ENCODE data around the gene CPEB3.
"Not testable (repeated sequence)": the region's sequence is repeated elsewhere in the genome, so short reads cannot be mapped to it uniquely, and the experiment has no call there.

Gene CPEB3

DNA sequence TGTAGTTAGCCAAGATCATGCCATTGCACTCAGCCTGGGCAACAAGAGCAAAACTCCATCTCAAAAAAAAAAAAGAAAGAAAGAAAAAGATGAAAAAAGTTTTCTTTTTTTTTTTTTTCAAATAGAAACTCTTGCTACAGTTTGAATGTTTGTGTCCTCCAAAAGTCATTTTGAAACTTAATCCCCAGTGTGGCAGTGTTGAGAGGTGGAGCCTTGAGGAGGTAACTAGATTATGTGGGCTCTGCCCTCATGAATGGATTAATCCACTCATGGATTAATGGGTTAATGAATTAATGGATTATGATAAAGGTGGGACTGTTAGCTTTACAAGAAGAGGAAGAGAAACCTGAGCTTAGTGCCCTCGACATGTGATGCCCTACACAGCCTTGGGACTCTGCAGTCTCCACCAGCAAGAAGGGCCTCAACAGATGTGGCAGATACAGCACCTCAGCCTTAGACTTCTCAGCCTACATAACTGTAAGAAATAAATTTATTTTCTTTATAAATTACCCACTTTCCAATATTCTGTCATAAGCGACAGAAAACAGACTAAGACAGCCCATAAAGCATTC, 25.1 kb downstream of the CPEB3 start:
- DNase-seq = no peak

DNA sequence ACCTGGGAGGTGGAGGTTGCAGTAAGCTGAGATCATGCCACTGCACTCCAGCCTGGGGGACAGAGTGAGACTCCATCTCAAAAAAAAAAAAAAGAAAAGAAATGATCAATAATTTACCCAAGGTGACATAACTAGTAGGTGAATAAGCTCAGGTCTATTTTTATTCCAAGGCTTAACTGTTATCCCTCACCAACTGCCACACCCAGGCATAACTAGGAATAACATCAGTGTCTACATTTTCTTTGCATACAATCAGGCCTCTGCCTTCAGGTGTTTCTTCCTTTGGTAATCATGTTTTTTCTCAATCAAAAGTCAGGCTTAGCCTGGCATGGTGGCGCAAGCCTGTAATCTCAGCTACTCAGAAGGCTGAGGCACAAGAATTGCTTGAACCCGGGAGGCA, 26.6 kb downstream of the CPEB3 start:
- no peak for DNase-seq

DNA sequence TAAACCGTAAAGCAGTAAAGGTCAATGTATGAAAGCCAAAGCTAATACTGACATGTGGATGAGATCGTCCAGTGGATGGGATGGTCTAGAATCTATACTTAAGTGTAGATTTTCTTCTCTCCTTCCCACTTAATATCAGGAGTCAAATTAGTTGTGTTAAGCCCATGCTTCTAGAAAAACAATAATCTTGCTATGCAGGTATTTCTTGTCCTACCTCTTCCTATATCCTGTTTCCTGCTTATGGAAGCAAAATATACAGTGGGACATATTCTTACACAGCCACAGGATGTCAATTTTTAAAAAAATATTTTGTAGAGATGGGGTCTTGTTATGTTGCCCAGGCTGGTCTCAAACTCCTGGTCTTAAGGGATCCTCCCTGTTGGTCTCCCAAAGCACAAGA, 27.5 kb downstream of the CPEB3 start:
- no peak for DNase-seq

DNA sequence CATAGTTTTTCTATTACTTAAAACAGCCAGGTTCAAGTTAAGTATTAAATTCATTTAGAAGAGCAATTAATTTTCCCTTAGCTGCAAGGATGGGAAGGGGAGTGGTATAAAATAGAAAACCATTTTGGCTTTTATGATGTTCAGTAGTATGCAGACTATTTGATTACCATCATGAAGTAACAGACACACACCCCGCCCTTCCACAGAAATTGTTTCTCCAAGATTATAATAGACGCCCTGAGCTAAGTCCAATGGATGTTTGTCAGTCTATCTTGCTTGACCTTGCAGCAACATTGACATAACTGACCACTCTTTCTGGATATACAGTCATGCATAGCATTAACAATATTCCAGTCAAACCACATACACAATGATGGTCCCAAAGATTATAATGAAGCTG, 42.3 kb downstream of the CPEB3 start:
- DNase-seq = no peak

DNA sequence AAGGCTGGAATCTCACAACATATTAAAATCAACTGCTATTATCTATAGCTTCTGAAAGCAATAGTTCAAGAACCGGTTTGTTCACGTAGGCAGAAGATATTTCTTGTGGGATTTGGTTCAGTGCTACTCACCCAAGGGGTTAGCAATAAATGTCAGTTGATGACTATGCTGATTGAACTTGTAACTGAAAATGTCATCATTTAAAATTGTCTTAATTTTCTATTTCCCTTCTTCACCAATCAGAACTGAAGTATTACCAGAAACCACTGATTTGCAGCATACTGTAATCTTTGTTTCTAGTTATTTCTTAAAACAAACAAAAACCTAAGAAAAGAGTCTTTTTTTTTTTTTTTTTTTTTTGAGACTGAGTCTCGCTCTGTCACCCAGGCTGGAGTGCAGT, 46.1 kb downstream of the CPEB3 start:
- DNase-seq = no peak

DNA sequence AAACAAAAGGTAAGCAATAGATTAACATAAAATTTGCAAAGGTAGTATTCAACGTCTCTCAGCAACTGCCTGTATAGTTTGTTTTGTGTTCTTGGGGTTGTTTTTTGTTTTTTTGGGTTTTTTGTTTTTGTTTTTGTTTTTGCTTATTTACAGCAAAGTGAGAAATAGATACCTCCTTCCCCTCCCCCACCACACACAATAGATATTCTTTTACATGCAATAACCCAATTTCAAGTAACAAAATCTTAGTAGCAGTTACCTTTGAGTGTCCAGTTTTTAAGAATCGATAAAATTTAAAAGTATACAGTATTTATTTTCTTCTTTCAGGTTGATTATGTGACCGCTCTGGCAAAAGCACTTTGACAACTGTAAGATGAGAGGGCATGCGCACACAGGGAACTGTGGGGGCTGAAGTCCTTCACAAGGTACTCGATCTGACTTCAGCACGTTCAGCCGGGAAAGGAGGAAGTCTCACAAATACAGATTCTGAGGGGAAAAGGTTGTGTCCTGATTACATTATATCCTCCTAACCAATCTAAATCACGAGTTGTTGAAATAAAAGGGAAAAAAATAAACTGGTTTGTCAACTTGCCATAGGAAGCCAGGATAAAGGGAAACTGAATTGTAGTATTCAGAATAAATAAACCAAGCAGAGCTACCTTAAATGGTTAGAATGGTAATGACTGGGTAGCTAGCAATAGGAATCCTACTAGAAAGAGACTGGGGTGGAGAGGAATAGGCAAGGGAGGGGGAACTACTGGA, 47.8 kb downstream of the CPEB3 start:
- DNase-seq = peak; percentile 53 to 65

DNA sequence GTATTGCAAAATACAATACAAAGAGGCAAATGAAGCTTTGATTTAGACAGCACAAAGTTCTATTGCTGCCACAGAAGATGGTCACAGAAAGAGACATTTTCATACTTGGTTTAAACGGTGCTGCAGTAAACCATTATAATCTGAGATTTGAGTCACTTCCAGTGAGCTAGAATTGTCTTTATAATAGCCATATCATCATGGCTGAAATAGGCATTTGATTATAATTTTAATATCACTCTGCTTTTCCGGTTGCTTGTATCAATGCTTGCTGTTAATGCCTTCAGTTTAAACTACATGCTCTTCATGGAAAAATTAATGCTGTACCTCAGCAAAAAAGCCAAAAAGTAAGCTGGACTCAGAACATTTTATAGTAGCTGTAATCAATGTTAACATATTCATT, 48.5 kb downstream of the CPEB3 start:
- DNase-seq = no peak

DNA sequence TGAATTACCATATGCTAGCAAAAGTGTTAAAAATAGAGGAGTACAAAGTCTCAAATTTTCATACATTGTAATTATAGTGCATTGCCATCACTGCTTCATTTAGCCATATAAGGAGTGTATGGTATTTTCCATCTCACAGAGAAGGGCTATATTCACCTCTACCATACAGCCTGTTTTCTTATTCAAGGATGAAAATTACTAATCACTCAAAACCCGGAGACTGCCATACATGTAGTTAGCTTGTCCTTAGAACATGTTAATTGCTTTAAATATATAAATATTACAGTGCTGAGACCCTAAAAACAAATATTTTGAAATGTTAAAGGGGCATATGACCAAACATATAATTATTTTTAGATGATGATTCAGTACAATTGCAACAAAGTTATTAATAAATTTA, 49.4 kb downstream of the CPEB3 start:
- no peak for DNase-seq

DNA sequence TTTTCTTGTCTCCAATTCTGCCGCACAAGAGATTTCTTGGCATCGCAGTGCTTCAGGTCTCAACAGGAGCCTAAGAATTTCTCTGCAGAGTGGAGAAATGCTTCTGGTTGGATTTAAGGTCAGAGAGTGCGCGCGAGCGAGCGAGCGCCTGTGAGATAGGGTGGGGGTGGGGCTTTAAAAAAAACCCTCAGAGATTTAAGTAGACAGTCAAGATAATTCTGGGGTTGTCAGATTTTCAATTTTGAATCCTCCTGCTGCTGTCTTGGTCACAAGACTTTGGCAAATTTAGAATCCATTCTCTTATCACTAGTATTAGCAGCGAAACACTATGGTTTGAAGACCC, 49.7 kb downstream of the CPEB3 start:
- DNase-seq = no peak

DNA sequence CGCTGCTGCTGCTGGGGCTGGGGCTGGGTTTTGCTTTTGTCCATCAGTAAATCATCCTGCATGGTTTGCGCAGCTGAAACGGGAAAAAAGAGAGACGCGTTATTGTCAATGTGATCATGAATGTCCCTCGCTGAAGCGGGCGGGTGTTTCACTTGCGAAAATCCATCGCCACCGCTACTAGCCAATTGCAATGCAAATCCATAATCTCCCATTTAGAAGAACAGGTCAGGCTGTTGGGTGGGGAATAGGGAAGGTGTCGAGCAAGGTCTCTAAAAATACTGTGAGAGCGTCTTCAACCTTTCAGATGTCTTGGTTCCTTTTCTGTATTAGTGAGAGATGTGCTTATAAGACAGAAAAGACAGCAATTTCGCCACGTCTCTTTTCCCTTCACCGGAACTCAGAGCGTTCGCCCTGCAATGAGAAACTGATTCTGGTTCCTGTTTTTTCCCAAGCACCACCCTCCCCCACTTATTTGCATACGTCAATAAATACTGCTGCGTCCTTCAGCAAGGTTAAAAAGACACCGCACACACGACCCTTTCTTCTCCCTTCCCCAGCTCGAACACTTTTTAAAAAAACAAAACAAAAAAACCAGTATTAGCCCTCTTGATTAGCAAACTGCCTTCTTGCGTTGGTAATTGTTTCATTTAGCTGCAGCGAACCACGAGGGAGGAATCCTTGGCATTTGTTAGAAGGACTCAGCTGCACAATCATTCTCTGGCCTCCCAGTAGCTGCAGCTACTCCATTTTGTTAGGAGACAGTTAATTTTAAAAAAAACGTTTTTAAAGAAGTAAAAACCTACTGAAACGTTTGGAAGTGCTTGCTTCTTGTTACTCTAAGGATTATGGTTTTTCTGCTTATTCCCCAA, 50.4 kb downstream of the CPEB3 start:
- peak; percentile 86 to 89 for DNase-seq

DNA sequence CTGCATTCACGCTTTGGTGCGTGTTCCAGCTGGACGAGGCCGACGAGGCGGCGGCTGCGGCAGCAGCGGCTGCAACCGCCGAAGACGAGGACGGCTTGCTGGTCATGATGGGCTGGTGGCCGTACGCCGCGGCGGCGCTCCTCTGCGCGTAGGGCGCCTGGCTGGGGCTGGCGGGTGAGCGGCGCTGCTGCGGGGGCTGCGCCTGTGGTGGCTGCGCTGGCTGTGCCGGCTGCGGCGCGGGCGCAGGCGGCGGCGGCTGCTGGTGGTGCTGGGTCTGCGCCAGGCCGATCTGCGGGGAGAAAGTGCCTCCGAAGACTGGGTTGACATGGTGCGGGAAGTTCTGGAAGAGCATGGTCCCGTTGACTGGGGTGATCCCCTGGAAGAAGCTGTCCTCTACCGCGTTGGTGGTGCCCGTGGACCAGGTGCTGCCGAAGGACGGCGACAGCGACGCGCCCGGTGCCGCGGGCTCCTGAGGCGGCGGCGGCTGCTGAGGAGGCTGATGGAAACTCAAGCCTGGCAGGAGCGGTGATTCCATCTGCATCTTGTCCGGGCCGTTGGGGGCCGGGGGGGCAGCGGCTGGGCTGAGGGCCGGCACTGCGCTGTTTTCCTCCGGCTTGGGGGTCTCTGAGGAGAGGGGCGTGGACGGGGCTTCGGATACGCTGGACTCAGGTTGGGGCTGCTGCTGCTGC, 51.1 kb downstream of the CPEB3 start:
- DNase-seq = peak; percentile 14 to 17

DNA sequence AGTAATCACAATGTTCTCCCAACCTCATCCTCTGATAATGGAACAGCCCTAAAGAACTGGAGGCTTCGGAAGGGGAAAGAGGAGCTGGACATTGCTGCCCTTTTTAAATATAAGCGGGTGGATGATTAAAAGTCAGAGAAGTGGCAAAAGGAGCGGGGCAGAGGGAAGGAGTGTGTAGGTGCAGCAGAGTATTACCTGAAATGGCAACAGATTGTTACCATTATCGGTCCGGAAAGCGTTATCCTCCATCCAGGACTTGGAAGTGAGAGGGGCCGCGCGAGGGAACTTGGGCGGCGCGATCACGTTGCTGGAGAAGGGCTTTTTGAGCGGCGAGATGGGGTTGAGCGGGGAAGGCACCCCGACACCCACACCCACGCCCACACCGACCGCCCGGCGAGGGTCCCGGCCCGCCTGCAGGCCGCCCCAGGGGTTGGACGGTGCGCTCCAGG, 51.7 kb downstream of the CPEB3 start:
- no peak for DNase-seq

DNA sequence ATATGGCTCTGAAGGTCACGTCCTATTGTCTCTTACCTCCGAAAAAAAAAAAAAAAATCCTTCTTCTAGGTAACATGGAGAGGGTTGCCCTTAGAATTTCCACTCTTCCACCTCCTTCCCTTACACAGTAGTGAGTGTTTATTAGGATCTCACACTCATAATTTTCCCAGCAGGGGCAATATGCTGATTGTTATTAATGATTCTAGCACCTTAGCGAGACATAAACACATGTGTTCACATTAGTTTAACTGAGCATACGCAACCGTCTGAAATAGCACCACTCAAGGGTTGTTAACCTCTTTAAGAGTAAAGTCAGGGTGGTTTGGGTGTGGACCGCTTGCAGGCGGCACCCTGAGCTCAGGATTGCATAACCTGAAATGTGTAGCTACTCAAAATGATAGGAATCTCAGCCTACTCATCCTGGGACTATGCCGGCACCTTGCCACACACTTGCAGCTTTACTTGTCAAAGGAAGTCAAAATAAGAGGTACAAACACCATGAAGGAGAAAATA, 52.2 kb downstream of the CPEB3 start:
- peak; percentile 27 to 36 for DNase-seq

DNA sequence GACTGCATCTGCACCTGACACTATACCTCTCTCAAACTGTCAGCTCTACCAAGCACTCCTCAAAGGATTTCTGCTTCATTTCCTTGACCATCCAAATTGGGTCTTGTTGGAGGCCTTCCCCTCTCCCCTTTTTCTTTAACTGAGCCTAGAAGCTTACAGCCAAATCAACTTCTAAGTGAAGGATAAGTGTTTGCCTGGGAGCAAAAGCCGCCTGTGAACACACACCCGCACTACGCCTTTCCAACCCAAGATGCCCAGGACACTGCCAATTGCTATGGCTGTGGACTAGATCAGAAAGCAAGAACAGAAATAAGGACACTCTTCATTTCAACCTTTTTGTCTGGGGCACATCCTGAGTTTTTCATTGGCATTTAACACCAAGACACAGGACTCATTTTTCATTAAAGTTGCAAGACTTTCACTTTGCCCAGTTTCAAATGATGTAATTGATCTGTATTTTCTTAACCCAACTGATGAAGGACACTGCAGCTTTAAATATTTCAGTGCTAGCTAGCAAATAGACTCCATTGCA, 52.8 kb downstream of the CPEB3 start:
- DNase-seq = no peak

DNA sequence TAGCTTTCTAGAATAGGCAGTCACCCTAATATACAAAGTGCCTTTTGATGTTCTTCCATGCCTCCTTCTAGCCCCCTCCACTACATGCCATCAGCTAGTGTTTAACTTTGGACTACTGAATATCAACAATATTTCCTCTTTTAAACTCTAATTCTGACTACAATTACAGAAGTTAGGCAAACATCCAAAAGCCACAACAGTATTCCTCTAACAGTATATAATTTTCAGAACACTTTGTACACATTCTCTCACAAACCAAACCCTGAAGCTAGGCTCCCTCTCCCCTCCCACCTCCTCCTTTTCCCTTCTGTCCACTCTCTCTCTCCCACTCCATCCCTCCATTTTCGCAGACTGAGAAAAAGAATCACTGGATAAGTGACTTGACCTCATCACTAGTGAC, 59.7 kb downstream of the CPEB3 start:
- DNase-seq = no peak

DNA sequence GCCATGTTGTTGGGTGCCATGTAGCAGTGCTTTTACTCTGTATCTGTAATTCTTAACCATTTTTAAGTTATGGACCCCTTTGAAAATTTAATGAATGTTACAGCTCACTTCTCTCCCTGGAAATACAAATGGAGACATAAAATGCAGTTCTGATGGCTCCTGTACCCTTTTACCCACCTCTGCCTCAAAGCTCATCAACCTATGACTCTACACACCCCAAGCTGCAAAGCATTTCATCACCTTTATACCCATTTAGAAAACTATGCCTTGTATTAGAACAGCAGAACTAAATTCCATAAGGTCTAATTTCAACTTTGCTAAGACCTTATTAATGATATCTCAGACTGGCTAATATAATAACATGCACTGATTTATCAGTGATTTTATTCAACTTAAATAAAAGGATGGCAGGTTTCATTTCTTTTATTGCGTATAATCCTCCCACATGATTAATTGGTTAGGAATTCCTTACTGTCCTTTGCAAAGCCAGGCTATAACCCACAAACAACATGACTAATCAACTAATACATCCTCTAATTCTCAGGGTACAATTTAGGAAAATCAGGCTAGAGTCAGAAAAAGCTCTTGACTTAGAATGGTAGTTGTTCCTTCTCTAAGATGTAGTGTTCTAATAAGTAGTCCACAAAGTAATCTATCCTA, 68.1 kb downstream of the CPEB3 start:
- DNase-seq = no peak

DNA sequence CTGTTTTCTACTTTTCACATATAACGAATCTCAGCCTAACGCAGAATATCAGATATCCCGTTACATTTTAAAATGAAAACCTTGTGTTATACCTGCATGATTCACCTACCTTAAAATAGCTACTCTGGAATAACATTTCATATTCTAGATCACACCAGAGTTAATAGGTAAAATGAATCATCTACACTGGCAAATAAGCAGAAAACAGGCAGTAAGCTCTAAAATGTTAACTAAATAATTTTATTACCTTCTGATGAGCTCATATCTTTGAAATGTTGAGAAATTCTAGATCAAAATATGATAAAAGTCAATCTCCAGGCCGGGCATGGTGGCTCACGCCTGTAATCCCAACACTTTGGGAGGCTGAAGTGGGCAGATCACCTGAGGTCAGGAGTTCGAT, 71.3 kb downstream of the CPEB3 start:
- no peak for DNase-seq

DNA sequence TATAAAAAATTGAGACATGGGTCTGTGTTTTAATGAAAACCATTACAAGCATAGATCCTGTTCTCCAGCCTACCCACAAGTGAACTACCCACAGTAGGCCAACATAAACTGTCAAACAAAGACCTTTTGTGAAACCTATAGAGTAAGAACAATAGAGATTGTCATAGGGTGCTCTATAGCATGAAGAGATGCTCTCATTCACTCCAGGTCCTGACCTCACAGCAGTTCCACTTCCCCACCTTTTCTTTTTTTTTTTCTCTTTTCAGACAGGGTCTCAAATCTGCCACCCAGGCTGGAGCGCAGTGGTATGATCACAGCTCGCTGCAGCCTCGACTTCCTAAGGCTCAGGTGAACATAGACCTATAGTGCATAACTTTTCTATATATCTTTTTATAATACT, 72.3 kb downstream of the CPEB3 start:
- DNase-seq = no peak

DNA sequence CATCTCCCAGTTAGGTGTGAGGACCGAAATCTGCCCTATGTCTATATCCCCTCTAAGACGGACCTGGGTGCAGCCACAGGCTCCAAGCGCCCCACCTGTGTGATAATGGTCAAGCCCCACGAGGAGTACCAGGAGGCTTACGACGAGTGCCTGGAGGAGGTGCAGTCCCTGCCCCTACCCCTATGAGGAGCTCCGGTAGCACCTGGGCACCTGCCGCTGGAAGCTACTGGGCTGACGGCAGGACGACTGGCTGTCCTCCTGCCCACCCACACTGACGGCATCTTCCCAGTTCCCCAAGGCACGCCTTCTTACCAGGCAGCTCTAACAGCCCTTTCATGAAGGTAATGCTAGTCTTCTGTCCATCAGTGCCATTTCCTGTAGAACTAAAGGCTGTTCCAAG, 74.3 kb downstream of the CPEB3 start:
- not testable (repeated sequence) for DNase-seq

DNA sequence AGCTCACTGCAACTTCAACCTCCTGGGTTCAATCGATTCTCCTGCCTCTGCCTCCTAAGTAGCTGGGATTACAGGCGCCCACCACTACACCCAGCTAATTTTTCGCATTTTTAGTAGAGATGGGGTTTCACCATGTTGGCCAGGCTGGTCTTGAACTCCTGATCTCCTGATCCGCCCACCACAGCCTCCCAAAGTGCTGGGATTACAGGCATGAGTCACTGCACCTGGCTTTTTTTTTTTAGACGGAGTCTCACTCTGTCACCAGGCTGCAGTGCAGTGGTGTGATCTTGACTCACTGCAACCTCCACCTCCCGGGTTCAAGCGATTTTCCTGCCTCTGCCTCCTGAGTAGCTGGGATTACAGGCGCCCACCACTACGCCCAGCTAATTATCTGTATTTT, 75.7 kb downstream of the CPEB3 start:
- not testable (repeated sequence) for DNase-seq

DNA sequence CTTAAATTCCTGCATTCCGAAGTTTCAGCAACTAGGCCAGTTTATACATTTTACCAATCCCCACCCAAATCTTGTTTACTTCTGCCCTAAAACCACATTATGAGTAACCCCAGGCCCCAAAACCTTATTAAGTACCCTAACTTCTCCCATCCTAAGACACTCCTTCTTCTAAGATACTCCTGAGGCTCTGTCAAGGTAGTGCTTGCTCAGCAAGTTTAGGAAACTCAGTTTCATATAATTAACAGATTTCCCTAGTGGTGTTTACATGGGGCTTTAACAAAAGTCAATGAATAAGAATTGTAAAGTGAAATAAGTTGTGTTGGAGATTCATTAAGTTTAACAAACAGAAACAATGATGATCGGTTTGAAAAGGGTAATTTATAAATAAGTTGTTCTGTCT, 77.8 kb downstream of the CPEB3 start:
- DNase-seq = no peak

DNA sequence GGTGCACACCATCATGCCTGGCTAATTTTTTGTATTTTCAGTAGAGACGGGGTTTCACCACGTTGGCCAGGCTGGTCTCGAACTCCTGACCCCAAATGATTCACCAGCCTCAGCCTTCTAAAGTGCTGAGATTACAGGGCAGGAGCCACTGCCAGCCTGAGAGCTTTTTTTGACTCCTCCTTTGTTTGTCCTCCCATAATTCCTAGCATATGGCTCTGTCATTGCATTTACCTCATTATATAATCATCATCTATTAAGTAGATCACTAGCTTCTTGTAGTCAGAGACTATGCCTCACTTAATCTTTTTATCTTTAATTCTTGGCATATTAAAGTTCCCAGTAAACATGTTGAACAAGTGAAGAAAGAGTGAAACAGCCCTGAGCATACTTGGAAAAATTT, 82.1 kb downstream of the CPEB3 start:
- peak in 1 of 2 donors; percentile 14 for DNase-seq
